Stimulated activated CD4-positive, alpha-beta T cell treated with anti-CD3 and anti-CD28 coated beads, TNF-alpha, amount 100 ng/mL, for 1 hour (primary cell): Measurements from ENCODE around the gene HMX3.
"Not testable (repeated sequence)": the region's sequence is repeated elsewhere in the genome, so short reads cannot be mapped to it uniquely, and the experiment has no call there.

Experiments
- DNase-seq, 3 donors: peaks; one replicate each; pipeline ENCODE4 v3.0.0-alpha.2; 2020; ENCODE audit warnings: low read depth in 3 of 3, low spot score in 1 of 3

HMX3 gene

DNA sequence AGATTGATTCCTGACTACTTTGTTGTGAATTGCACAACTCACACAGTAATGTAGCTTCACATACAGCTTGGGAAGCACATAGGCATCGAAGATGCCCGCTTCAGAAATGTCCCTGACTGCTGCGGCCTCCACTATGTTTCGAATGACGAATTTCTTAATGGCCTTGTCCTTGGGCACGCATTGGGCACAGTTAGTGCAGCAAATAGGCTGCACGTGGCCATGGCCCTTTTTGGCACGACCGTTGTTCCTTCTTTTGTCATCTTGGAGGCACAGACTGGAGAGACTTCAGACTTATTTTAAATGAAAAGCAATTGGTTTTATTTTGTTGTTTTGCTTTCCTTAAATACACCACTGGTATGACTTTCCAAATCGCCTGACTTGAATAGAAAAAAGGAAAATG, 35.8 kb downstream of the HMX3 start:
- DNase-seq: not testable (repeated sequence)

DNA sequence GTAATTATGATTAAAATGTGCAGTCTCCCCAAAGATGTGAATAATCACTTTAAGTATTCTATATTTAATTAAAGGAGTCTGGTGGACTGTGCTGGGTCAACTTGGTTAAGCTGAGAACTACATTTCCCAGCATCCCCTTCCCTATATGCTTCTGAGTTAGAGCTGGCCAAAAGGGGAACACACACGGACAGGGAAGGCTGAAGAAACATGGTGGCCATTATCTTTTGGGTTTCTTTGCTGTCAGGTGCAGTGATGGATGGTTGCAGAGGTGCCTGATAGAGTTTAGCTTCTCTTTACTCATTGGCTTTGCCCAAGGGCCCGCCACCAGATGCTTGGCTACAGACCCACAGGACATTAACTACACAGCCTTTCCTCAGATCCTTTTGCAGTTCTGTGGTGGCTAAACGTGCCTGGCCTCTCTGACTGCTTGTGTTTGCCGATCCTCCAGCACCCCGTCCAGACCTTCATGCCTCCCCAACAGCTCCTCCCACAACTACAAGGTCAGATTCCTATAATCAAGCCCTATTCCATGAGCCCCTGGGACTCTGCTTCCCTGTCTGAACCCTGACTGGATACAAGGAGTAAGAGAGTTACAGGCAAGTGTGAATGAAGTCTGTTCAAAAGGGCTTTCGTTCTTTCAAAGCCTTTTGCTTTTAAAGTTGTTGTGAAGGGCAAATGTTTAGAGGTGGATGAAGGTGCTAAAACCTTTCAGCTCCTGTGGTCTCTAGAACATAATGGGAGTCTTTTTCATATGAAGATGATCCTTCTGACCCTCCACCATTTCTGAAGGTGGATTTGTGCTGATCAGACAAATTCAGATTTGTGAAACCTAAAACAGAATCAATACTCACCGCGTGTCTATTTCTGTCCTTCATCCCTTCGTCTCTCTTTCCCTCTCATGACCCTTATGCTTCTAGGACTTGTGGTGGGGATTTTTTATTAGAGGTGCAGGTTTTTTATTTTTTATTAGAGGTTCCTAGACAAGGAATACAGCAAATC, 39.9 kb downstream of the HMX3 start:
- no peak for DNase-seq

GRCh38 chr10:123178390-123178789, 42.6 kb downstream of the HMX3 start:
- not testable (repeated sequence) for DNase-seq

DNA sequence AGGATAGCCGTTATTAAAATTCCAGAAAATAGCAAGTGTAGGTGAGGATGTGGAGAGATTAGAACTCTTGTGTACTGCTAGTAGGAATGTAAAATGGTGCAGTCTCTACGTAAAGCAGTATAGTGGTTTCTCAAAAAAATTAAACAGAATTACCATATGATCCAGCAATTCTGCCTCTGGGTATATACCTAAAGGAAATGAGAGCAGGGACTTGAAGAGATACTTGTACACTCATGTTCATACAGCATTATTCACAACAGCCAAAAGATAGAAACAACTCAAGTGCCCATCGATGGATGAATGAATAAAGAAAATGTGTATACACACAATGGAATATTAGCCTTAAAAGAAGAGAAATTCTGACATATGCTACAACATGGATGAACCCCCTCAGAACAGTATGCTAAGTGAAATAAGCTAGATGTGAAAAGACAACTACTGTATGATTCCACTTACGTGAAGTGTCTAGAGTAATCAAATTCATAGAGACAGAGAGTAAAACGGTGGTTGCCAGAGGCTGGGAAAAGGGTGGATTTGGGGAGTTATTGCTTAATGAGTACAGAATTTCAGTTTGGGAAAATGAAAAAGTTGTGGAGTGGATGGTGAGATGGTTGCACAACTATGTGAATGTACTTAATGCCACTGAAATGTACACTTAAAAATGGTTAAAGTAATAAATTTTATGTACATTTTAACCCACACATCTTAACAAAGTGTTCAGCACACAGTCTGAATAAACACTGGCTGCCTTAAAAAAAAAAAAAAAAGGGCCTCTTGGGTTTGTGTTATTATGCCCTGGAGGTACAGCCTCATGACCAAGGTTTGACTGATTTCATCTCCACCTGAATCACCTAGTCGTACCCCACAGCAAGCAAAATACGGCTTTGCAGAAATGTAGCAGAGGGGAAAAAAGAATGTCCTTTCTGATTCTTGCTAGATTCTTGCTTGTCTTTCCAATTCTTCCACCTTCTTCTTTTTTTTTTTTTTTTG, 44.6 kb downstream of the HMX3 start:
- no peak for DNase-seq

DNA sequence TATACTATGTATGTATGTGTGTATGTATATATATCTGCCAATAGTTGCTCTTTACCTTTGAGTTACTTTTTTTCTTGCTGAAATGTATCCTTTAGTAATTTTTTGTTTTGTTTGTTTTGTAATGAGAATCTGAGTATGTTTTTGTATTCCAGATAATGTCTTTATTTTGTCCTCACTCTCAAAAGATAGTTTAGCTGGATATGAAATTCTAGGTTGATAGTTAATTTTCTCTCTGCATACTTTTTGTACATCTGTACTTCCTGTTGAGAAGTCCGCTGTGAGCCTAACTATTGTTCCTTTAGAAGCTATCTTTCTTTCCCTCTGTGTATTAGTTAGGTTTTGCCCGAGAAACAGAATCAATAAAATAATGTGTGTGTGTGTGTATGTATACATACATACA, 48.0 kb downstream of the HMX3 start:
- no peak for DNase-seq

DNA sequence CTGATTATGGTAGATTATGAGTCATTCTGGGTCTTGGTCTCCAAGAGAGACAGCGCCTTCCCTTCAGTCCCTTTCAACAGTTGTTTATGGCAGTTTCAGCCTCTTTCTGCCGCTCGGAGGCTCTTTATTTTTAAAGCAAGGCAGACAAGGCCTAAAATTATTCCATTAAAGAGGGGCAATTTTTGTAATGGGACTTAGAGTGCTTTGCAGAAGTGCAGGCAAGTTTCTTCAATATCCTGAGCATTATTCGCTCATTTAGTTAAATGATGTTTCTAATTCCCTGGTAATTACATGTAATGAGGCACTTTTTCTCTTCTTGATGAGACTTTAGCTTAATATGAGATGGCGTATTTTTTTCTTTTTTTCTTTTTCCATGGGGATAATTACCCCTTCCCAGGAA, 52.0 kb downstream of the HMX3 start:
- no peak for DNase-seq
